GM19351 (cell line): ENCODE measurements around the gene CACNA1A.
"Not testable (repeated sequence)": the region's sequence is repeated elsewhere in the genome, so short reads cannot be mapped to it uniquely, and the experiment has no call there.

Experiments
- ATAC-seq: cut with Tn5 transposase; IDR thresholded peaks from one replicate; pipeline ENCODE4 v1.9.1; 2021; ENCODE audit warnings: mild to moderate bottlenecking, moderate library complexity; ENCODE audit not compliant: unreplicated experiment

The CACNA1A gene

GRCh38 chr19:13169769-13170168, 336.5 kb downstream of the CACNA1A start:
- no peak for ATAC-seq

GRCh38 chr19:13166151-13166550, 340.1 kb downstream of the CACNA1A start:
- not testable (repeated sequence) for ATAC-seq

GRCh38 chr19:13165162-13165997, 340.9 kb downstream of the CACNA1A start:
- ATAC-seq = no peak

GRCh38 chr19:13164343-13165161, 341.7 kb downstream of the CACNA1A start:
- ATAC-seq = no peak

- ATAC-seq = no peak
Observed at GRCh38 chr19:13163609-13164342, 342.5 kb downstream of the CACNA1A start.

- ATAC-seq = no peak
Observed at GRCh38 chr19:13162724-13163608, 343.3 kb downstream of the CACNA1A start.

GRCh38 chr19:13160557-13160956, 345.7 kb downstream of the CACNA1A start:
- ATAC-seq = no peak

- no peak for ATAC-seq
Observed at GRCh38 chr19:13159713-13160112, 346.6 kb downstream of the CACNA1A start.
